GM12878 (cell line): ENCODE results near the gene HNF4A.

Experiments used
- BACH1 ChIP-seq: fragments of 450-650 bp; IDR thresholded peaks from 2 replicates; pipeline ENCODE4 v1.6.1; 2017; ENCODE audit warnings: mild to moderate bottlenecking, borderline replicate concordance
- BCLAF1 ChIP-seq: fragments of 450-650 bp; IDR thresholded peaks from 2 replicates; pipeline ENCODE4 v1.6.1; 2017; ENCODE audit warnings: antibody characterized with exemption, mild to moderate bottlenecking, moderate library complexity
- BHLHE40 ChIP-seq, 2 experiments: fragments of 450-650 bp in 1 of 2; IDR thresholded peaks; 2 replicates each; pipeline ENCODE4 v1.6.1; 2011 to 2017; ENCODE audit warnings: low read depth in 2 of 2, borderline replicate concordance in 1 of 2, improper control_type of control experiment in 1 of 2, low read length in 1 of 2, mild to moderate bottlenecking in 1 of 2
- E2F4 ChIP-seq: IDR thresholded peaks from 2 replicates; pipeline ENCODE4 v1.6.1; 2012; ENCODE audit warnings: low read depth, low read length, improper control_type of control experiment
- PBX3 ChIP-seq: IDR thresholded peaks from 2 replicates; pipeline ENCODE4 v1.6.1; 2011; ENCODE audit warnings: mild to moderate bottlenecking, low read depth, low read length, moderate library complexity; ENCODE audit not compliant: insufficient replicate concordance
- PKNOX1 ChIP-seq: fragments of 450-650 bp; IDR thresholded peaks from 2 replicates; pipeline ENCODE4 v1.6.1; 2016; ENCODE audit warnings: mild to moderate bottlenecking
- POLR2A ChIP-seq: IDR thresholded peaks from 2 replicates; pipeline ENCODE4 v1.6.1; 2011; ENCODE audit warnings: low read depth, mild to moderate bottlenecking, low read length
- SMC3 ChIP-seq: IDR thresholded peaks from 2 replicates; pipeline ENCODE4 v1.6.1; 2011; ENCODE audit warnings: low read length, improper control_type of control experiment, borderline replicate concordance
- SREBF2 ChIP-seq: IDR thresholded peaks from 2 replicates; pipeline ENCODE4 v1.6.1; 2012; ENCODE audit warnings: mild to moderate bottlenecking, low read length
- SUPT20H ChIP-seq: IDR thresholded peaks from 2 replicates; pipeline ENCODE4 v1.6.1; 2011; ENCODE audit warnings: low read depth, mild to moderate bottlenecking, low read length, moderate library complexity, borderline replicate concordance; ENCODE audit not compliant: control insufficient read depth
- TCF7 ChIP-seq: IDR thresholded peaks from 2 replicates; pipeline ENCODE4 v1.6.1; 2014; ENCODE audit warnings: antibody characterized with exemption, borderline replicate concordance
- ZBTB11 ChIP-seq: fragments of 450-650 bp; formaldehyde crosslinking; IDR thresholded peaks from 2 replicates; pipeline ENCODE4 v1.5.0; 2022; ENCODE audit warnings: mild to moderate bottlenecking, missing genetic modification characterization
- ZNF274 ChIP-seq: IDR thresholded peaks from one replicate; pipeline ENCODE4 v1.8.0; 2011; ENCODE audit not compliant: insufficient read length, insufficient read depth
- TF ChIP-seq, protein P1 (sequence below), 3 experiments: IDR thresholded peaks in 2 of 3; conservative IDR thresholded peaks in 1 of 3; 2 replicates each; pipeline ENCODE4 v1.5.1; 2011; ENCODE audit warnings: low read depth in 3 of 3, low read length in 3 of 3, mild to moderate bottlenecking in 3 of 3, control low read depth in 2 of 3, moderate library complexity in 2 of 3, inconsistent platforms in 1 of 3, mixed read lengths in 1 of 3; ENCODE audit not compliant: control insufficient read depth in 2 of 3, insufficient read depth in 1 of 3; ENCODE audit errors: extremely low read depth in 1 of 3

- no peak for TF ChIP-seq SREBF2
- TF ChIP-seq, protein P1, sequence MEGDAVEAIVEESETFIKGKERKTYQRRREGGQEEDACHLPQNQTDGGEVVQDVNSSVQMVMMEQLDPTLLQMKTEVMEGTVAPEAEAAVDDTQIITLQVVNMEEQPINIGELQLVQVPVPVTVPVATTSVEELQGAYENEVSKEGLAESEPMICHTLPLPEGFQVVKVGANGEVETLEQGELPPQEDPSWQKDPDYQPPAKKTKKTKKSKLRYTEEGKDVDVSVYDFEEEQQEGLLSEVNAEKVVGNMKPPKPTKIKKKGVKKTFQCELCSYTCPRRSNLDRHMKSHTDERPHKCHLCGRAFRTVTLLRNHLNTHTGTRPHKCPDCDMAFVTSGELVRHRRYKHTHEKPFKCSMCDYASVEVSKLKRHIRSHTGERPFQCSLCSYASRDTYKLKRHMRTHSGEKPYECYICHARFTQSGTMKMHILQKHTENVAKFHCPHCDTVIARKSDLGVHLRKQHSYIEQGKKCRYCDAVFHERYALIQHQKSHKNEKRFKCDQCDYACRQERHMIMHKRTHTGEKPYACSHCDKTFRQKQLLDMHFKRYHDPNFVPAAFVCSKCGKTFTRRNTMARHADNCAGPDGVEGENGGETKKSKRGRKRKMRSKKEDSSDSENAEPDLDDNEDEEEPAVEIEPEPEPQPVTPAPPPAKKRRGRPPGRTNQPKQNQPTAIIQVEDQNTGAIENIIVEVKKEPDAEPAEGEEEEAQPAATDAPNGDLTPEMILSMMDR (IDR thresholded peaks at IDR 0.05 in 2 of 3, conservative IDR thresholded peaks at IDR 0.05 in 1 of 3; ENCODE audit: control insufficient read depth in 2 of 3, extremely low read depth in 1 of 3, insufficient read depth in 1 of 3, low read depth in 3 of 3, low read length in 3 of 3), result no peak
- TF ChIP-seq PKNOX1, result no peak
- no peak for TF ChIP-seq E2F4
- TF ChIP-seq ZNF274, result no peak
- no peak for TF ChIP-seq BHLHE40 (IDR thresholded peaks at IDR 0.05; ENCODE audit: borderline replicate concordance in 1 of 2, low read depth in 2 of 2, low read length in 1 of 2)
- no peak for TF ChIP-seq PBX3
- TF ChIP-seq TCF7, result no peak
- TF ChIP-seq BCLAF1, result no peak
- TF ChIP-seq SMC3, result no peak
- no peak for TF ChIP-seq SUPT20H
- no peak for TF ChIP-seq BACH1
- no peak for TF ChIP-seq ZBTB11 (CRISPR knock-in tag)
- TF ChIP-seq POLR2A, result no peak
These were observed 80.3 kb downstream of the HNF4A start for GRCh38 chr20:44435630-44436335.
